Activated naive CD8-positive, alpha-beta T cell treated with anti-CD3 and anti-CD28 coated beads, Interleukin-2, amount 50 U/mL, for 24 hours (primary cell): ENCODE data around the gene MNDA.

Experiments
- ATAC-seq: fragments of 150-1000 bp; cut with Tn5 transposase; one replicate; pipeline ENCODE4 v1.10.0; 2021
- DNase-seq: peaks from one replicate; pipeline ENCODE4 v3.0.0; 2021
- H3K27ac Mint-ChIP-seq: one replicate; pipeline ENCODE4 v1.8.0; 2021; ENCODE audit warnings: mild to moderate bottlenecking, mixed read lengths
- H3K27me3 Mint-ChIP-seq: one replicate; pipeline ENCODE4 v1.8.0; 2021; ENCODE audit warnings: mixed read lengths
- H3K36me3 Mint-ChIP-seq: one replicate; pipeline ENCODE4 v1.8.0; 2021; ENCODE audit warnings: low read depth, mixed read lengths
- H3K4me1 Mint-ChIP-seq: one replicate; pipeline ENCODE4 v1.8.0; 2021; ENCODE audit warnings: mixed read lengths
- H3K4me3 Mint-ChIP-seq: one replicate; pipeline ENCODE4 v1.8.0; 2021; ENCODE audit warnings: mild to moderate bottlenecking, moderate library complexity, mixed read lengths
- H3K9me3 Mint-ChIP-seq: one replicate; pipeline ENCODE4 v1.8.0; 2021; ENCODE audit warnings: mixed read lengths

Gene MNDA

GRCh38 chr1:158830904-158831507 lies at the start of gene MNDA:
Gene MNDA (plus strand): TSS chr1:158831351. CDS start chr1:158842154, 10,803 bp downstream.
- Mint-ChIP-seq H3K9me3 (peaks cover 24% of the 10 kb centered on the region), H3K4me1 (peaks cover 12% of the 10 kb centered on the region), H3K4me3 (no peak within 1 kb of the TSS), H3K27me3 (peaks cover 3% of the 10 kb centered on the region), H3K36me3 (peaks cover 7% of the 10 kb centered on the region), H3K27ac (no peak within 1 kb of the TSS)
- DNase-seq, result no peak
- ATAC-seq, result no peak

- H3K9me3 Mint-ChIP-seq, result no peaks in the 10 kb centered on the region
- no peaks in the 10 kb centered on the region for H3K36me3 Mint-ChIP-seq
- H3K4me1 Mint-ChIP-seq, result no peaks in the 10 kb centered on the region
- DNase-seq (no peak), ATAC-seq (no peak)
- no peak overlapping the region for H3K4me3 Mint-ChIP-seq
- H3K27me3 Mint-ChIP-seq, result peaks cover 1% of the 10 kb centered on the region
- H3K27ac Mint-ChIP-seq, result no peak overlapping the region
Measured at GRCh38 chr1:158793604-158794003, 37.5 kb upstream of the MNDA start.

GRCh38 chr1:158794247-158794646 lies 36.9 kb upstream of the MNDA start:
- H3K4me3 Mint-ChIP-seq, result no peak overlapping the region

GRCh38 chr1:158798531-158798930 lies 32.6 kb upstream of the MNDA start:
- Mint-ChIP-seq H3K9me3 (no peaks in the 10 kb centered on the region), H3K4me3 (no peak overlapping the region), H3K36me3 (no peaks in the 10 kb centered on the region), H3K27me3 (peaks cover 18% of the 10 kb centered on the region), H3K27ac (no peak overlapping the region), H3K4me1 (peaks cover 3% of the 10 kb centered on the region)
- DNase-seq, result no peak
- no peak for ATAC-seq

More at GRCh38 chr1:158794247-158794646, 36.9 kb upstream of the MNDA start:
- ATAC-seq, result no peak
- no peak overlapping the region for H3K27ac Mint-ChIP-seq
- no peaks in the 10 kb centered on the region for H3K9me3 Mint-ChIP-seq
- H3K36me3 Mint-ChIP-seq, result no peaks in the 10 kb centered on the region
- H3K27me3 Mint-ChIP-seq, result peaks cover 1% of the 10 kb centered on the region
- H3K4me1 Mint-ChIP-seq, result no peaks in the 10 kb centered on the region
- no peak for DNase-seq

GRCh38 chr1:158799689-158800088 lies 31.5 kb upstream of the MNDA start:
- H3K9me3 Mint-ChIP-seq, result no peaks in the 10 kb centered on the region
- H3K4me1 Mint-ChIP-seq, result peaks cover 3% of the 10 kb centered on the region
- H3K36me3 Mint-ChIP-seq, result no peaks in the 10 kb centered on the region
- H3K27ac Mint-ChIP-seq, result no peak overlapping the region
- peaks cover 21% of the 10 kb centered on the region for H3K27me3 Mint-ChIP-seq
- DNase-seq, result no peak
- no peak overlapping the region for H3K4me3 Mint-ChIP-seq
- ATAC-seq, result peak; percentile 71

GRCh38 chr1:158800526-158800925 lies 30.6 kb upstream of the MNDA start:
- no peak overlapping the region for H3K27ac Mint-ChIP-seq

GRCh38 chr1:158801396-158801795 lies 29.8 kb upstream of the MNDA start:
- Mint-ChIP-seq H3K27ac (no peak overlapping the region), H3K27me3 (peaks cover 21% of the 10 kb centered on the region), H3K4me3 (no peak overlapping the region), H3K36me3 (no peaks in the 10 kb centered on the region), H3K4me1 (peaks cover 3% of the 10 kb centered on the region), H3K9me3 (no peaks in the 10 kb centered on the region)
- ATAC-seq (no peak), DNase-seq (no peak)

More at GRCh38 chr1:158800526-158800925, 30.6 kb upstream of the MNDA start:
- DNase-seq (no peak), ATAC-seq (no peak)
- Mint-ChIP-seq H3K4me1 (peaks cover 3% of the 10 kb centered on the region), H3K36me3 (no peaks in the 10 kb centered on the region), H3K9me3 (no peaks in the 10 kb centered on the region), H3K27me3 (peaks cover 21% of the 10 kb centered on the region), H3K4me3 (no peak overlapping the region)

GRCh38 chr1:158803678-158804077 lies 27.5 kb upstream of the MNDA start:
- H3K4me3 Mint-ChIP-seq, result no peak overlapping the region
- no peaks in the 10 kb centered on the region for H3K36me3 Mint-ChIP-seq
- DNase-seq (no peak), ATAC-seq (no peak)
- peaks cover 3% of the 10 kb centered on the region for H3K4me1 Mint-ChIP-seq
- H3K27me3 Mint-ChIP-seq, result peaks cover 21% of the 10 kb centered on the region
- no peaks in the 10 kb centered on the region for H3K9me3 Mint-ChIP-seq
- H3K27ac Mint-ChIP-seq, result no peak overlapping the region

- no peaks in the 10 kb centered on the region for H3K9me3 Mint-ChIP-seq
- H3K27ac Mint-ChIP-seq, result no peak overlapping the region
- no peak for ATAC-seq
- H3K4me1 Mint-ChIP-seq, result no peaks in the 10 kb centered on the region
- H3K4me3 Mint-ChIP-seq, result no peak overlapping the region
- peaks cover 13% of the 10 kb centered on the region for H3K27me3 Mint-ChIP-seq
- DNase-seq, result no peak
- no peaks in the 10 kb centered on the region for H3K36me3 Mint-ChIP-seq
Measured at GRCh38 chr1:158806916-158807536, 24.1 kb upstream of the MNDA start.

- Mint-ChIP-seq H3K27ac (no peak overlapping the region), H3K9me3 (no peaks in the 10 kb centered on the region), H3K27me3 (peaks cover under 1% of the 10 kb centered on the region), H3K36me3 (no peaks in the 10 kb centered on the region), H3K4me1 (no peaks in the 10 kb centered on the region), H3K4me3 (no peak overlapping the region)
- no peak for ATAC-seq
- DNase-seq, result no peak
Measured at GRCh38 chr1:158809256-158809655, 21.9 kb upstream of the MNDA start.

- Mint-ChIP-seq H3K9me3 (no peaks in the 10 kb centered on the region), H3K27me3 (no peaks in the 10 kb centered on the region), H3K27ac (no peak overlapping the region), H3K4me1 (no peaks in the 10 kb centered on the region), H3K36me3 (no peaks in the 10 kb centered on the region), H3K4me3 (no peak overlapping the region)
- ATAC-seq (no peak), DNase-seq (no peak)
Measured at GRCh38 chr1:158809862-158810261, 21.3 kb upstream of the MNDA start.

GRCh38 chr1:158810311-158810710 lies 20.8 kb upstream of the MNDA start:
- Mint-ChIP-seq H3K36me3 (no peaks in the 10 kb centered on the region), H3K4me1 (no peaks in the 10 kb centered on the region), H3K9me3 (no peaks in the 10 kb centered on the region), H3K4me3 (no peak overlapping the region), H3K27me3 (no peaks in the 10 kb centered on the region), H3K27ac (no peak overlapping the region)
- DNase-seq (no peak), ATAC-seq (no peak)

- Mint-ChIP-seq H3K27ac (no peak overlapping the region), H3K9me3 (no peaks in the 10 kb centered on the region), H3K36me3 (no peaks in the 10 kb centered on the region), H3K27me3 (no peaks in the 10 kb centered on the region), H3K4me3 (no peak overlapping the region), H3K4me1 (no peaks in the 10 kb centered on the region)
- ATAC-seq, result no peak
- no peak for DNase-seq
Measured at GRCh38 chr1:158812336-158812735, 18.8 kb upstream of the MNDA start.

GRCh38 chr1:158813164-158813563 lies 18.0 kb upstream of the MNDA start:
- no peaks in the 10 kb centered on the region for H3K36me3 Mint-ChIP-seq
- no peaks in the 10 kb centered on the region for H3K9me3 Mint-ChIP-seq
- no peak overlapping the region for H3K4me3 Mint-ChIP-seq
- ATAC-seq, result no peak
- no peak for DNase-seq
- no peak overlapping the region for H3K27ac Mint-ChIP-seq
- H3K4me1 Mint-ChIP-seq, result no peaks in the 10 kb centered on the region
- H3K27me3 Mint-ChIP-seq, result no peaks in the 10 kb centered on the region

- DNase-seq (no peak), ATAC-seq (no peak)
- Mint-ChIP-seq H3K27ac (no peak overlapping the region), H3K9me3 (no peaks in the 10 kb centered on the region), H3K4me1 (peaks cover 13% of the 10 kb centered on the region), H3K36me3 (no peaks in the 10 kb centered on the region), H3K4me3 (no peak overlapping the region), H3K27me3 (no peaks in the 10 kb centered on the region)
Measured at GRCh38 chr1:158814970-158815369, 16.2 kb upstream of the MNDA start.
